Hepatocyte (in vitro differentiated cells): ENCODE measurements around the gene PRPH.
A peak's percentile ranks its signal among the peaks of the same experiment; 100 is the strongest.

ENCODE experiments used
- EZH2 ChIP-seq: fragments of 200-600 bp; sonication (generic); IDR thresholded peaks from 2 replicates; pipeline ENCODE4 v1.6.1; 2016; ENCODE audit warnings: antibody characterized with exemption, mild to moderate bottlenecking, borderline replicate concordance
- EZH2phosphoT487 ChIP-seq: fragments of 200-600 bp; sonication (generic); IDR thresholded peaks from one replicate; pipeline ENCODE4 v1.6.1; 2018; ENCODE audit warnings: antibody characterized with exemption, mild to moderate bottlenecking, low read depth, moderate library complexity; ENCODE audit not compliant: unreplicated experiment, severe bottlenecking
- TF ChIP-seq, protein P1 (sequence below): fragments of 200-600 bp; sonication (generic); IDR thresholded peaks from 2 replicates; pipeline ENCODE4 v1.5.1; 2016; ENCODE audit warnings: antibody characterized with exemption, mild to moderate bottlenecking; ENCODE audit not compliant: poor library complexity

DNA sequence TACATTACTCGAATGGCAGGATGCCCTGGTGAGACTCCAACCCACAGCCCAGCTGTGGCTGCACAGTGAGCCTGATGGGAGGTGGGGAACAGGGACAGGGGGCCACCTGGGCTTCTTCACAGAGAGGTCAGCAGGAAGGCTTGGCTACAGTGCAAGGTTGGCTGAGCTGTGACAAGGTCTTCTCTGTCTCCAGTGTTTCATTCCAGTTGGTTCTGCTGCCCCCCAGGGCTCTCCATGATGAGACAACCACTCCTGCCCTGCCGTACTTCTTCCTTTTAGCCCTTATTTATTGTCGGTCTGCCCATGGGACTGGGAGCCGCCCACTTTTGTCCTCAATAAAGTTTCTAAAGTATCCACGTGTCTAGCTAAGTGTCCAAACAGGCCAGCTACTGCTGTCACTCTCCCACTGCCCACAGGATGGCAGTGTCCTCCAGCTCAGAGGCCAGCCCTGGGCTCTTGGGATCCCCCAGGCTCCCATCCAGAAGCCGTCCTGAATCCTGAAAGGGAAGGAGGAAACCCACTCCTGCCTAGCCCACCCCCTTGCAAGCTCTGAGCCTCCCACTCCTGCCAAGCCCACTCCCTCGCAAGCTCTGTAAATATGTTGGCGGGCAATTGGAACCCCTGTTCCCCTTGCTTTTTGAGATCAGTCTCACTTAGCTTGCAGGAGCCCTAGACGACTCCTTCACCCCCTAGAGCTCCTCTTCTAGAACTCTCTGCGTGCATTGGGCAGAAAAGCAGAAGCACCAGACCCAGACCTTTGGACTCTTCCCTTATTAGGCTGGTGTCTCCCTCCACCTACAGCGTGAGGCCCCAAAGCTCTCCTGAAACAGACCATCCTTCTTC, 36.7 kb downstream of the PRPH start:
- TF ChIP-seq, protein P1, sequence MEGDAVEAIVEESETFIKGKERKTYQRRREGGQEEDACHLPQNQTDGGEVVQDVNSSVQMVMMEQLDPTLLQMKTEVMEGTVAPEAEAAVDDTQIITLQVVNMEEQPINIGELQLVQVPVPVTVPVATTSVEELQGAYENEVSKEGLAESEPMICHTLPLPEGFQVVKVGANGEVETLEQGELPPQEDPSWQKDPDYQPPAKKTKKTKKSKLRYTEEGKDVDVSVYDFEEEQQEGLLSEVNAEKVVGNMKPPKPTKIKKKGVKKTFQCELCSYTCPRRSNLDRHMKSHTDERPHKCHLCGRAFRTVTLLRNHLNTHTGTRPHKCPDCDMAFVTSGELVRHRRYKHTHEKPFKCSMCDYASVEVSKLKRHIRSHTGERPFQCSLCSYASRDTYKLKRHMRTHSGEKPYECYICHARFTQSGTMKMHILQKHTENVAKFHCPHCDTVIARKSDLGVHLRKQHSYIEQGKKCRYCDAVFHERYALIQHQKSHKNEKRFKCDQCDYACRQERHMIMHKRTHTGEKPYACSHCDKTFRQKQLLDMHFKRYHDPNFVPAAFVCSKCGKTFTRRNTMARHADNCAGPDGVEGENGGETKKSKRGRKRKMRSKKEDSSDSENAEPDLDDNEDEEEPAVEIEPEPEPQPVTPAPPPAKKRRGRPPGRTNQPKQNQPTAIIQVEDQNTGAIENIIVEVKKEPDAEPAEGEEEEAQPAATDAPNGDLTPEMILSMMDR, result peak; percentile 86
- TF ChIP-seq EZH2 (no peak), EZH2phosphoT487 (no peak)
